Upper lobe of left lung (tissue), 6 donors: ENCODE measurements around the gene EIF2S3B. TPM values are rescaled to one million over a fixed set of nuclear protein-coding genes. Genes with fewer than 3 reads are reported as not detected.

Experiments used
- ATAC-seq, 2 donors: fragments of 200-7000 bp; cut with Tn5 transposase; one replicate each; pipeline ENCODE4 v1.9.1; 2022; ENCODE audit warnings: mild to moderate bottlenecking in 2 of 2, moderate library complexity in 2 of 2; ENCODE audit not compliant: low FRiP score in 2 of 2
- DNase-seq, 2 donors: peaks; one replicate each; pipeline ENCODE4 v3.0.0-alpha.2; 2019 to 2020
- H3K27ac ChIP-seq, 4 donors: fragments of 200-600 bp; sonication (generic); one replicate each; pipeline ENCODE4 v1.5.1; 2016 to 2019
- H3K27me3 ChIP-seq, 4 donors: fragments of 200-600 bp; sonication (generic); one replicate each; pipeline ENCODE4 v1.5.1; 2017 to 2019
- H3K36me3 ChIP-seq, 4 donors: fragments of 200-600 bp; sonication (generic); one replicate each; pipeline ENCODE4 v1.5.1; 2016 to 2019
- H3K4me1 ChIP-seq, 4 donors: fragments of 200-600 bp; sonication (generic); one replicate each; pipeline ENCODE4 v1.5.1; 2018 to 2019
- H3K4me3 ChIP-seq, 4 donors: fragments of 200-600 bp; sonication (generic); one replicate each; pipeline ENCODE4 v1.5.1; 2017 to 2019; ENCODE audit warnings: mild to moderate bottlenecking in 2 of 4, moderate library complexity in 1 of 4
- H3K9me3 ChIP-seq, 4 donors: fragments of 200-600 bp; sonication (generic); one replicate each; pipeline ENCODE4 v1.5.1; 2018 to 2019
- CTCF ChIP-seq, 6 experiments: fragments of 450-650 bp in 4 of 6; fragments of 200-600 bp in 2 of 6; sonication (generic) in 2 of 6; IDR thresholded peaks; one replicate each; pipeline ENCODE4 v1.5.1; 2016 to 2019; ENCODE audit warnings: antibody characterized with exemption in 6 of 6
- EP300 ChIP-seq, 4 donors: sonication (generic); formaldehyde crosslinking; IDR thresholded peaks; one replicate each; pipeline ENCODE4 v1.5.1; 2017; ENCODE audit warnings: antibody characterized with exemption in 4 of 4, control low read depth in 2 of 4
- POLR2A ChIP-seq, 4 donors: fragments of 450-650 bp; IDR thresholded peaks; one replicate each; pipeline ENCODE4 v1.5.1; 2016 to 2017; ENCODE audit warnings: antibody characterized with exemption in 4 of 4, mild to moderate bottlenecking in 2 of 4
- POLR2AphosphoS5 ChIP-seq, 2 donors: sonication (generic); formaldehyde crosslinking; IDR thresholded peaks; one replicate each; pipeline ENCODE4 v1.5.1; 2017; ENCODE audit warnings: antibody characterized with exemption in 2 of 2
- WGBS, 2 donors: methylation state at CpG; one replicate each; pipeline ENCODE4 v1.1.5; 2017 to 2018; 5-methylcytosine and 5-hydroxymethylcytosine counted together
- total RNA-seq, 6 donors: library from RNA; depleted of rRNA in 4 of 6; stranded (reverse); fragments of >200 nt in 4 of 6; gene quantifications; one replicate each; pipeline versions ENCODE4 v1.1.0 to v1.2.1, GENCODE V29; 2016 to 2021
- donor health status: DM: no; HTN: no; CAD: no; lungs with moderate emphysema.
- donor health status: DM: no; HTN: yes; CAD: no; lungs with severe emphysema.

The EIF2S3B gene
- total RNA-seq, 6 donors from 2014 or later, result 0.30 to 0.60 TPM; not detected in 4

GRCh38 chr12:10511756-10512355, 6.2 kb downstream of the EIF2S3B start:
- WGBS, 2 donors, result 67% methylated on average over 5 of the region's 5 CpGs
- no peaks in the 10 kb centered on the region for H3K4me1 ChIP-seq
- ATAC-seq (no peak), DNase-seq (no peak)
- no peak for TF ChIP-seq CTCF (IDR thresholded peaks at IDR 0.05)
- TF ChIP-seq EP300 (IDR thresholded peaks at IDR 0.05), result no peak
- TF ChIP-seq POLR2A (IDR thresholded peaks at IDR 0.05), result no peak
- TF ChIP-seq POLR2AphosphoS5 (IDR thresholded peaks at IDR 0.05), result no peak
- no peak overlapping the region for H3K27ac ChIP-seq
- no peaks in the 10 kb centered on the region for H3K9me3 ChIP-seq
- no peak overlapping the region for H3K4me3 ChIP-seq
- H3K27me3 ChIP-seq, result no peaks in the 10 kb centered on the region
- H3K36me3 ChIP-seq, result no peaks in the 10 kb centered on the region

- DNase-seq (no peak), ATAC-seq (no peak)
- Histone ChIP-seq H3K27me3 (no peaks in the 10 kb centered on the region), H3K9me3 (no peaks in the 10 kb centered on the region), H3K27ac (no peak overlapping the region), H3K4me1 (no peaks in the 10 kb centered on the region), H3K36me3 (no peaks in the 10 kb centered on the region), H3K4me3 (no peak overlapping the region)
- 82 to 93% methylated on average over 4 of the region's 4 CpGs for WGBS, 2 donors
- TF ChIP-seq POLR2AphosphoS5 (IDR thresholded peaks at IDR 0.05) (no peak), POLR2A (IDR thresholded peaks at IDR 0.05) (no peak), EP300 (IDR thresholded peaks at IDR 0.05) (no peak), CTCF (IDR thresholded peaks at IDR 0.05) (no peak)
These were observed 7.1 kb downstream of the EIF2S3B start for GRCh38 chr12:10512798-10513197.

- DNase-seq, result no peak
- ATAC-seq, result no peak
- no peak for TF ChIP-seq CTCF (IDR thresholded peaks at IDR 0.05)
- TF ChIP-seq POLR2AphosphoS5 (IDR thresholded peaks at IDR 0.05), result no peak
- no peak for TF ChIP-seq POLR2A (IDR thresholded peaks at IDR 0.05)
- TF ChIP-seq EP300 (IDR thresholded peaks at IDR 0.05), result no peak
- H3K4me3 ChIP-seq, result no peak overlapping the region
- no peaks in the 10 kb centered on the region for H3K36me3 ChIP-seq
- WGBS, 2 donors, result 73 to 80% methylated on average over 2 of the region's 2 CpGs
- no peaks in the 10 kb centered on the region for H3K27me3 ChIP-seq
- no peaks in the 10 kb centered on the region for H3K9me3 ChIP-seq
- no peak overlapping the region for H3K27ac ChIP-seq
- no peaks in the 10 kb centered on the region for H3K4me1 ChIP-seq
These were observed 15.9 kb downstream of the EIF2S3B start for GRCh38 chr12:10521555-10521954.

GRCh38 chr12:10528174-10528953, 22.7 kb downstream of the EIF2S3B start:
- Histone ChIP-seq H3K27ac (no peak overlapping the region), H3K9me3 (no peaks in the 10 kb centered on the region), H3K36me3 (no peaks in the 10 kb centered on the region), H3K4me3 (no peak overlapping the region), H3K27me3 (no peaks in the 10 kb centered on the region), H3K4me1 (no peaks in the 10 kb centered on the region)
- 67 to 71% methylated on average over 2 of the region's 2 CpGs for WGBS, 2 donors
- TF ChIP-seq POLR2A (IDR thresholded peaks at IDR 0.05) (no peak), POLR2AphosphoS5 (IDR thresholded peaks at IDR 0.05) (no peak), CTCF (IDR thresholded peaks at IDR 0.05) (no peak), EP300 (IDR thresholded peaks at IDR 0.05) (no peak)
- no peak for ATAC-seq
- no peak for DNase-seq
